ENCODE measurements around the gene PPP2R2D.

- TF ChIP-seq ZFP3 (CRISPR knock-in tag; IDR thresholded peaks at IDR 0.05) (no peak), PPARA (CRISPR knock-in tag; IDR thresholded peaks at IDR 0.05; ENCODE audit: borderline replicate concordance) (no peak), OSR1 (CRISPR knock-in tag; IDR thresholded peaks at IDR 0.05) (no peak), GLIS3 (CRISPR knock-in tag; IDR thresholded peaks at IDR 0.05) (no peak), ZFP30 (CRISPR knock-in tag; IDR thresholded peaks at IDR 0.05) (no peak), ZC3H10 (CRISPR knock-in tag; IDR thresholded peaks at IDR 0.05) (no peak), ZNF70 (CRISPR knock-in tag; IDR thresholded peaks at IDR 0.05) (no peak), RARB (CRISPR knock-in tag; IDR thresholded peaks at IDR 0.05) (no peak), ARNTL (CRISPR knock-in tag; IDR thresholded peaks at IDR 0.05; ENCODE audit: borderline replicate concordance, low read depth) (no peak)
Measured at GRCh38 chr10:131860806-131861440, 39.9 kb upstream of the PPP2R2D start.

Measured in SK-N-SH treated with all-trans-retinoic acid at 6 μM for 48 hours (cell line).